OCI-LY7 (cell line): ENCODE results near the gene XPNPEP2. TPM values are rescaled to one million over a fixed set of nuclear protein-coding genes. Genes with fewer than 3 reads are reported as not detected.

Experiments
- BruUV-seq: library from RNA; stranded (reverse); fragments of 400-500 nt; replicated peaks from 2 replicates; lab custom pipeline; 2021; lab: Mats Ljungman, UMichigan
- CTCF ChIA-PET: fragments of 300-600 bp; sonication (Branson Sonifier 250); formaldehyde crosslinking; loops from one replicate; lab custom pipeline; 2022; ENCODE audit warnings: antibody characterized with exemption; ENCODE audit not compliant: unreplicated experiment; lab: Charles Lee
- POLR2A ChIA-PET: fragments of 300-600 bp; sonication (Branson Sonifier 250); formaldehyde crosslinking; loops from one replicate; lab custom pipeline; 2022; ENCODE audit warnings: antibody characterized with exemption; lab: Charles Lee
- DNase-seq: peaks from one replicate; pipeline ENCODE4 v3.0.0-alpha.2; 2015; ENCODE audit warnings: low spot score
- H2AFZ ChIP-seq: fragments of 200-600 bp; sonication (generic), shearing (Covaris generic); 2 replicates; pipeline ENCODE4 v1.6.1; 2014; ENCODE audit warnings: mild to moderate bottlenecking, antibody characterized with exemption, low read length, moderate library complexity
- H3K27ac ChIP-seq: fragments of 200-600 bp; sonication (generic); 2 replicates; pipeline ENCODE4 v1.5.1; 2014; ENCODE audit warnings: mixed run types, low read depth, mild to moderate bottlenecking, moderate library complexity, low read length, inconsistent platforms; ENCODE audit not compliant: poor library complexity, severe bottlenecking
- H3K36me3 ChIP-seq: fragments of 200-600 bp; sonication (generic); 2 replicates; pipeline ENCODE4 v1.6.1; 2014; ENCODE audit warnings: mild to moderate bottlenecking, antibody characterized with exemption, low read length, moderate library complexity, mixed read lengths; ENCODE audit not compliant: insufficient read depth
- H3K4me1 ChIP-seq: fragments of 200-600 bp; sonication (generic); 2 replicates; pipeline ENCODE4 v1.5.1; 2014; ENCODE audit warnings: mild to moderate bottlenecking, low read length; ENCODE audit not compliant: insufficient read depth, poor library complexity, severe bottlenecking
- H3K4me2 ChIP-seq: fragments of 200-600 bp; sonication (generic); 2 replicates; pipeline ENCODE4 v1.6.1; 2014; ENCODE audit warnings: mild to moderate bottlenecking, low read length
- H3K4me3 ChIP-seq: fragments of 200-600 bp; sonication (generic); 2 replicates; pipeline ENCODE4 v1.5.1; 2014; ENCODE audit warnings: mild to moderate bottlenecking, low read depth, low read length; ENCODE audit not compliant: poor library complexity, severe bottlenecking
- H3K79me2 ChIP-seq: fragments of 200-600 bp; sonication (generic); 2 replicates; pipeline ENCODE4 v1.6.1; 2016; ENCODE audit warnings: low read depth, mild to moderate bottlenecking, low read length, moderate library complexity, mixed read lengths; ENCODE audit not compliant: insufficient read depth
- H3K9me2 ChIP-seq: fragments of 200-600 bp; sonication (generic); 2 replicates; pipeline ENCODE4 v1.6.1; 2016; ENCODE audit warnings: mild to moderate bottlenecking, low read length, mixed read lengths; ENCODE audit not compliant: insufficient read depth
- H3K9me3 ChIP-seq: fragments of 200-600 bp; sonication (generic); 2 replicates; pipeline ENCODE4 v1.6.1; 2014; ENCODE audit warnings: mild to moderate bottlenecking, mixed run types, low read length, mixed read lengths
- H4K20me1 ChIP-seq: fragments of 200-600 bp; sonication (generic); 2 replicates; pipeline ENCODE4 v1.6.1; 2014; ENCODE audit warnings: mild to moderate bottlenecking, antibody characterized with exemption, low read length, moderate library complexity, mixed read lengths; ENCODE audit not compliant: insufficient read depth
- EZH2phosphoT487 ChIP-seq: fragments of 200-600 bp; sonication (generic); IDR thresholded peaks from 2 replicates; pipeline ENCODE4 v1.6.1; 2018; ENCODE audit warnings: low read depth, borderline replicate concordance, mild to moderate bottlenecking, mixed run types, antibody characterized with exemption, low read length, moderate library complexity, mixed read lengths
- intact Hi-C: fragments of 100-400 bp; cut with micrococcal nuclease; formaldehyde crosslinking; loops from one replicate; pipeline ENCODE4 v1.10.0; 2022; ENCODE audit not compliant: unreplicated experiment
- total RNA-seq, 2 experiments: library from RNA; depleted of rRNA in 1 of 2; stranded (reverse); fragments of >200 nt in 1 of 2; shearing (Covaris generic) in 1 of 2; gene quantifications; 2 replicates each; pipeline ENCODE4 v1.2.3, GENCODE V29; 2014 to 2022
- TF ChIP-seq, protein P1 (sequence below): fragments of 200-600 bp; sonication (generic); conservative IDR thresholded peaks from 2 replicates; pipeline ENCODE4 v1.5.1; 2014; ENCODE audit warnings: mild to moderate bottlenecking, antibody characterized with exemption, low read length, moderate library complexity, mixed read lengths

XPNPEP2 gene
- total RNA-seq, 2 experiments from 2014 or later, result not detected

DNA sequence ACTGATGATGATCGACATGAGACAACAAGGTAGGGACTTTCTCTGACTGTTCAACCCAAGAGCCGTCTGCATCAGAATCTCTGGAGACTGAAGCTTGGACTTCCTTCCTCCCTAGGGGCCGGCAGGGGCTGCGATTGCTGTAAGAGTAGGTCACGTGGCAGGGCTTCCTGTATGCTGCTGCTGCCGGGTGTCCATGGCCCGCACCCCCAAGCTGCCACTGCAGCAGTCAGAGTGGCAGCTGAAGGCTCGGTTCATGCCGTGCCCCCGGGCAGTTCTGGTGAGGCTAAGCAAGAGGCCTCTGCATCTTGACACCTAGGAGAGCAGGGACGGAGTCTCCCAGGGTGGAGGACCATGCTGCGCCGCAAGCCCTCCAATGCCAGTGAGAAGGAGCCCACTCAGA is 41.0 kb downstream of the XPNPEP2 start, which contains the start of gene SASH3:
SASH3 (plus strand) TSS at position 203 of the 400 bp plus-strand sequence; CDS start at position 352, 149 bp downstream.
- CTCF ChIA-PET, result interaction anchor here (0.6 kb wide), 1 partner anchor 41 kb away, joined by 3 read pairs; the partner anchor contains the start of gene XPNPEP2
- H3K4me3 ChIP-seq, result peak within 1 kb of the TSS; percentile 99

DNA sequence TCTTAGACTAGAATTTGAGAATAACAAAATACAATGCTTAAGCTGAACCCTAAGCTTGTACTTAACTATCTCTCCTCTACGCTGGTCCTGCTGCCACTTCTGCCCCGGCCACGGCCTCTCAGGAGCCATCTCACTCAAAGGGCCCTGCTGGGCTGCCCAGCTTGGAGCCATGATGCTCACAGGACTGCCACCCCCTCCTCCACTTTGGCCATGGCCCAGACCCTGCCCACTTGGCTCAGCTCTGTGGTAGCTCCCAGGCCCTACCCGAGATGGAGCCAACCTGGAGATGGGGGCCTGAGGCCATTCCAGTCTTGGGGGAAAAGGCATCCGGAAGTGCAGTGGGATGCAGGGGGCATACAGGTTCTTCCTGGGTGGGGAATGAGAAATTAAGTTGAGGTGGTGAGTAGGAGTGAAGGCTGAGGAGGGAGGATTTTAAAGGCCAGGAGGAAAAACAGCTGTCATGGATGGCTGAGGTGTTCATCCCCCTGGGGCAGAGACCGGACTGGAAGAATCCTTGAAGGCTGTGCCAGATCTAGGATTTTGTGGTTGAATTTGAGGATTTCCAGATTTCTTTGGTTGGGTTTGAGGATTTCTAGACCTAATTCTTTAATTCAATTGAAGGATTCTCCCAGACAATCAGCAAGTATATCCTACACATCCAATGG is 41.8 kb downstream of the XPNPEP2 start:
- CTCF ChIA-PET, result interaction anchor here (0.6 to 1.4 kb wide), 4 partner anchors 8 to 359 kb away, joined by 3 to 9 read pairs (median 4); no protein-coding TSS in a partner anchor
- Histone ChIP-seq H2AFZ (no peak overlapping the region), H3K36me3 (peaks cover 53% of the 10 kb centered on the region), H3K9me2 (no peaks in the 10 kb centered on the region), H3K27ac (peak overlapping the region; percentile 99), H3K79me2 (peaks cover 70% of the 10 kb centered on the region), H3K4me1 (peaks cover 68% of the 10 kb centered on the region), H3K9me3 (no peaks in the 10 kb centered on the region), H4K20me1 (peaks cover 21% of the 10 kb centered on the region), H3K4me3 (peak overlapping the region; percentile 99), H3K4me2 (peak overlapping the region; percentile 96)
- intact Hi-C loops, result loop anchor here (1.0 to 10.0 kb wide), 2 partner anchors 11 to 394 kb away; partner anchors contain the start of gene RAB33A
- TSS peak; percentile 93 for BruUV-seq
- TF ChIP-seq, protein P1, sequence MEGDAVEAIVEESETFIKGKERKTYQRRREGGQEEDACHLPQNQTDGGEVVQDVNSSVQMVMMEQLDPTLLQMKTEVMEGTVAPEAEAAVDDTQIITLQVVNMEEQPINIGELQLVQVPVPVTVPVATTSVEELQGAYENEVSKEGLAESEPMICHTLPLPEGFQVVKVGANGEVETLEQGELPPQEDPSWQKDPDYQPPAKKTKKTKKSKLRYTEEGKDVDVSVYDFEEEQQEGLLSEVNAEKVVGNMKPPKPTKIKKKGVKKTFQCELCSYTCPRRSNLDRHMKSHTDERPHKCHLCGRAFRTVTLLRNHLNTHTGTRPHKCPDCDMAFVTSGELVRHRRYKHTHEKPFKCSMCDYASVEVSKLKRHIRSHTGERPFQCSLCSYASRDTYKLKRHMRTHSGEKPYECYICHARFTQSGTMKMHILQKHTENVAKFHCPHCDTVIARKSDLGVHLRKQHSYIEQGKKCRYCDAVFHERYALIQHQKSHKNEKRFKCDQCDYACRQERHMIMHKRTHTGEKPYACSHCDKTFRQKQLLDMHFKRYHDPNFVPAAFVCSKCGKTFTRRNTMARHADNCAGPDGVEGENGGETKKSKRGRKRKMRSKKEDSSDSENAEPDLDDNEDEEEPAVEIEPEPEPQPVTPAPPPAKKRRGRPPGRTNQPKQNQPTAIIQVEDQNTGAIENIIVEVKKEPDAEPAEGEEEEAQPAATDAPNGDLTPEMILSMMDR, result no peak
- no peak for TF ChIP-seq EZH2phosphoT487
- no peak for DNase-seq
- POLR2A ChIA-PET, result interaction anchor here (0.6 to 6.9 kb wide), 5 partner anchors 11 to 24 kb away, joined by 3 to 126 read pairs (median 7); no protein-coding TSS in a partner anchor

More for the DNA sequence above, 41.0 kb downstream of the XPNPEP2 start, which contains the start of gene SASH3:
- Histone ChIP-seq H3K79me2 (peaks cover 61% of the 10 kb centered on the region), H3K9me2 (no peaks in the 10 kb centered on the region), H2AFZ (no peak within 1 kb of the TSS), H3K9me3 (no peaks in the 10 kb centered on the region), H4K20me1 (peaks cover 21% of the 10 kb centered on the region), H3K4me1 (peaks cover 70% of the 10 kb centered on the region), H3K4me2 (peak within 1 kb of the TSS; percentile 96), H3K27ac (peak within 1 kb of the TSS; percentile 99), H3K36me3 (peaks cover 46% of the 10 kb centered on the region)
- DNase-seq, result peak; percentile 86
- BruUV-seq, result no TSS peak
- intact Hi-C loops, result loop anchor here (1.0 to 10.0 kb wide), 3 partner anchors 10 to 395 kb away; partner anchors contain the start of gene RAB33A
- TF ChIP-seq, protein P1, result no peak
- no peak for TF ChIP-seq EZH2phosphoT487
- POLR2A ChIA-PET, result interaction anchor here (1.3 to 6.9 kb wide), 2 partner anchors 10 to 21 kb away, joined by 7 to 126 read pairs; no protein-coding TSS in a partner anchor
